Loucy (cell line): ENCODE measurements around the gene FAM20C.

ENCODE experiments used
- H2AFZ ChIP-seq: fragments of 200-600 bp; sonication (generic); 2 replicates; pipeline ENCODE4 v1.6.0; 2016; ENCODE audit warnings: antibody characterized with exemption, mild to moderate bottlenecking, low read length, moderate library complexity
- H3F3A ChIP-seq: fragments of 200-600 bp; 2 replicates; pipeline ENCODE4 v1.6.0; 2016; ENCODE audit warnings: antibody characterized with exemption, low read depth, mild to moderate bottlenecking
- H3K27me3 ChIP-seq: fragments of 200-600 bp; sonication (generic); 2 replicates; pipeline ENCODE4 v1.6.1; 2014; ENCODE audit warnings: low read length, mild to moderate bottlenecking; ENCODE audit not compliant: insufficient read depth, poor library complexity, severe bottlenecking
- H3K36me3 ChIP-seq: fragments of 200-600 bp; sonication (generic); 2 replicates; pipeline ENCODE4 v1.6.1; 2016; ENCODE audit warnings: low read length; ENCODE audit not compliant: insufficient read depth
- H3K4me1 ChIP-seq: fragments of 200-600 bp; sonication (generic); 2 replicates; pipeline ENCODE4 v1.5.1; 2014; ENCODE audit warnings: low read length, mild to moderate bottlenecking; ENCODE audit not compliant: insufficient read depth, poor library complexity, severe bottlenecking
- H3K4me2 ChIP-seq: fragments of 200-600 bp; sonication (generic); 2 replicates; pipeline ENCODE4 v1.6.0; 2014; ENCODE audit warnings: antibody characterized with exemption, low read length, low read depth, mild to moderate bottlenecking; ENCODE audit not compliant: poor library complexity, severe bottlenecking
- H3K4me3 ChIP-seq: fragments of 200-600 bp; sonication (generic); 2 replicates; pipeline ENCODE4 v1.5.1; 2014; ENCODE audit warnings: low read length, mild to moderate bottlenecking, mixed read lengths; ENCODE audit not compliant: poor library complexity, severe bottlenecking
- H3K79me2 ChIP-seq: fragments of 200-600 bp; sonication (generic); 2 replicates; pipeline ENCODE4 v1.6.1; 2014; ENCODE audit warnings: low read length; ENCODE audit not compliant: insufficient read depth
- H3K9ac ChIP-seq: fragments of 200-600 bp; sonication (generic); 2 replicates; pipeline ENCODE4 v1.6.0; 2014; ENCODE audit warnings: mild to moderate bottlenecking, low read depth, low read length, moderate library complexity; ENCODE audit not compliant: poor library complexity, severe bottlenecking
- H3K9me2 ChIP-seq: fragments of 200-600 bp; sonication (generic); replicated peaks from 2 replicates; pipeline ENCODE4 v1.6.1; 2016; ENCODE audit warnings: low read depth, low read length, mixed read lengths
- H3K9me3 ChIP-seq: fragments of 200-600 bp; sonication (generic); 2 replicates; pipeline ENCODE4 v1.6.1; 2014; ENCODE audit warnings: mild to moderate bottlenecking, antibody characterized with exemption, low read length, low read depth; ENCODE audit not compliant: insufficient read depth
- H4K20me1 ChIP-seq: fragments of 200-600 bp; sonication (generic); 2 replicates; pipeline ENCODE4 v1.6.0; 2014; ENCODE audit warnings: antibody characterized with exemption, low read length, mild to moderate bottlenecking; ENCODE audit not compliant: insufficient read depth, poor library complexity, severe bottlenecking
- CTCF ChIP-seq: fragments of 200-600 bp; sonication (generic); conservative IDR thresholded peaks from 2 replicates; pipeline ENCODE4 v1.5.1; 2014; ENCODE audit warnings: mild to moderate bottlenecking, antibody characterized with exemption, low read length
- EZH2phosphoT487 ChIP-seq: fragments of 200-600 bp; IDR thresholded peaks from 2 replicates; pipeline ENCODE4 v1.6.1; 2018; ENCODE audit warnings: antibody characterized with exemption, mild to moderate bottlenecking, moderate library complexity, borderline replicate concordance

FAM20C gene

GRCh38 chr7:245574-246295 lies 53.4 kb downstream of the FAM20C start:
- no peaks in the 10 kb centered on the region for H3F3A ChIP-seq
- no peaks in the 10 kb centered on the region for H3K9me2 ChIP-seq
- TF ChIP-seq CTCF, result no peak
- no peak for TF ChIP-seq EZH2phosphoT487
- H2AFZ ChIP-seq, result no peak overlapping the region
- H3K79me2 ChIP-seq, result no peaks in the 10 kb centered on the region
- H3K9me3 ChIP-seq, result peaks cover 22% of the 10 kb centered on the region; the same call in 1 of the 2 replicates
- H3K4me2 ChIP-seq, result no peak overlapping the region
- no peaks in the 10 kb centered on the region for H3K27me3 ChIP-seq
- no peaks in the 10 kb centered on the region for H3K4me1 ChIP-seq
- H3K4me3 ChIP-seq, result no peak overlapping the region
- H3K36me3 ChIP-seq, result no peaks in the 10 kb centered on the region
- H4K20me1 ChIP-seq, result no peaks in the 10 kb centered on the region
- H3K9ac ChIP-seq, result no peak overlapping the region

- Histone ChIP-seq H3K4me1 (no peaks in the 10 kb centered on the region), H3K4me3 (no peak overlapping the region), H2AFZ (no peak overlapping the region), H3K27me3 (no peaks in the 10 kb centered on the region), H3K9me2 (no peaks in the 10 kb centered on the region), H4K20me1 (no peaks in the 10 kb centered on the region), H3K9me3 (peaks cover 18% of the 10 kb centered on the region; the same call in 1 of the 2 replicates), H3K4me2 (no peak overlapping the region), H3F3A (no peaks in the 10 kb centered on the region), H3K9ac (no peak overlapping the region), H3K79me2 (no peaks in the 10 kb centered on the region), H3K36me3 (no peaks in the 10 kb centered on the region)
- no peak for TF ChIP-seq CTCF
- TF ChIP-seq EZH2phosphoT487, result no peak
Observed at GRCh38 chr7:246451-246850, 54.1 kb downstream of the FAM20C start.

GRCh38 chr7:247181-247580 lies 54.8 kb downstream of the FAM20C start:
- no peak overlapping the region for H3K4me2 ChIP-seq
- H3K9me2 ChIP-seq, result no peaks in the 10 kb centered on the region
- no peak overlapping the region for H3K4me3 ChIP-seq
- no peaks in the 10 kb centered on the region for H3K79me2 ChIP-seq
- no peaks in the 10 kb centered on the region for H3K36me3 ChIP-seq
- TF ChIP-seq CTCF, result no peak
- no peak for TF ChIP-seq EZH2phosphoT487
- H3F3A ChIP-seq, result no peaks in the 10 kb centered on the region
- no peaks in the 10 kb centered on the region for H3K4me1 ChIP-seq
- no peaks in the 10 kb centered on the region for H3K27me3 ChIP-seq
- no peaks in the 10 kb centered on the region for H4K20me1 ChIP-seq
- H3K9me3 ChIP-seq, result peaks cover 18% of the 10 kb centered on the region; the same call in 1 of the 2 replicates
- no peak overlapping the region for H2AFZ ChIP-seq
- no peak overlapping the region for H3K9ac ChIP-seq
